HL-60 (cell line): ENCODE measurements around the gene ATP1A1.

ENCODE experiments used
- DNase-seq, 2 experiments: peaks; one replicate each; pipeline ENCODE4 v3.0.0-alpha.2; 2010 to 2020; ENCODE audit warnings: low read depth in 1 of 2, low spot score in 1 of 2
- H3K27ac ChIP-seq: fragments of 250-450 bp; sonication (Bioruptor Pico); replicated peaks from 2 replicates; pipeline ENCODE4 v1.5.1; 2020; ENCODE audit warnings: mild to moderate bottlenecking, moderate library complexity
- H3K27me3 ChIP-seq: fragments of 250-450 bp; sonication (Bioruptor Pico); 2 replicates; pipeline ENCODE4 v1.5.1; 2021; ENCODE audit warnings: mild to moderate bottlenecking, moderate library complexity; ENCODE audit not compliant: insufficient read depth, poor library complexity, severe bottlenecking
- H3K4me3 ChIP-seq: replicated peaks from 2 replicates; pipeline ENCODE4 v1.5.1; 2011; ENCODE audit warnings: mild to moderate bottlenecking, control low read depth, low read length; ENCODE audit not compliant: insufficient read depth
- CTCF ChIP-seq: IDR thresholded peaks from one replicate; pipeline ENCODE4 v1.5.1; 2011; ENCODE audit warnings: low read length, control low read depth, inconsistent platforms; ENCODE audit not compliant: insufficient read depth
- GABPA ChIP-seq: IDR thresholded peaks from 2 replicates; pipeline ENCODE4 v1.6.1; 2012; ENCODE audit warnings: low read depth
- POLR2AphosphoS5 ChIP-seq: IDR thresholded peaks from 2 replicates; pipeline ENCODE4 v1.6.1; 2012; ENCODE audit warnings: low read depth
- REST ChIP-seq: IDR thresholded peaks from 2 replicates; pipeline ENCODE4 v1.6.1; 2012; ENCODE audit warnings: low read depth; ENCODE audit not compliant: insufficient replicate concordance
- SPI1 ChIP-seq: IDR thresholded peaks from 2 replicates; pipeline ENCODE4 v1.6.1; 2012; ENCODE audit warnings: low read depth, mild to moderate bottlenecking, borderline replicate concordance

Gene ATP1A1

GRCh38 chr1:116331523-116331922 is 41.5 kb upstream of the ATP1A1 start:
- no peak overlapping the region for H3K27ac ChIP-seq
- TF ChIP-seq CTCF, result no peak
- no peak for TF ChIP-seq SPI1
- no peak for TF ChIP-seq REST
- TF ChIP-seq POLR2AphosphoS5, result no peak
- no peak for TF ChIP-seq GABPA
- no peak for DNase-seq
- H3K27me3 ChIP-seq, result peaks cover 2% of the 10 kb centered on the region
- no peak overlapping the region for H3K4me3 ChIP-seq

GRCh38 chr1:116332451-116332850 is 40.6 kb upstream of the ATP1A1 start:
- H3K27ac ChIP-seq, result no peak overlapping the region
- DNase-seq, result no peak
- H3K4me3 ChIP-seq, result no peak overlapping the region
- peaks cover 2% of the 10 kb centered on the region for H3K27me3 ChIP-seq
- TF ChIP-seq GABPA (no peak), SPI1 (no peak), POLR2AphosphoS5 (no peak), CTCF (no peak), REST (no peak)

- peaks cover 2% of the 10 kb centered on the region for H3K27me3 ChIP-seq
- H3K27ac ChIP-seq, result no peak overlapping the region
- TF ChIP-seq REST, result no peak
- TF ChIP-seq POLR2AphosphoS5, result no peak
- TF ChIP-seq CTCF, result no peak
- TF ChIP-seq GABPA, result no peak
- TF ChIP-seq SPI1, result no peak
- no peak overlapping the region for H3K4me3 ChIP-seq
- DNase-seq, result no peak
Observed at GRCh38 chr1:116333171-116334014, 39.7 kb upstream of the ATP1A1 start.
